Loucy (cell line): ENCODE data around the gene KLF2.

Source experiments
- EZH2phosphoT487 ChIP-seq: fragments of 200-600 bp; IDR thresholded peaks from 2 replicates; pipeline ENCODE4 v1.6.1; 2018; ENCODE audit warnings: antibody characterized with exemption, mild to moderate bottlenecking, moderate library complexity, borderline replicate concordance
- TF ChIP-seq, protein P1 (sequence below): fragments of 200-600 bp; sonication (generic); conservative IDR thresholded peaks from 2 replicates; pipeline ENCODE4 v1.5.1; 2014; ENCODE audit warnings: mild to moderate bottlenecking, antibody characterized with exemption, low read length

GRCh38 chr19:16280306-16280705 lies 44.3 kb upstream of the KLF2 start:
- TF ChIP-seq EZH2phosphoT487: no peak
- TF ChIP-seq, protein P1, sequence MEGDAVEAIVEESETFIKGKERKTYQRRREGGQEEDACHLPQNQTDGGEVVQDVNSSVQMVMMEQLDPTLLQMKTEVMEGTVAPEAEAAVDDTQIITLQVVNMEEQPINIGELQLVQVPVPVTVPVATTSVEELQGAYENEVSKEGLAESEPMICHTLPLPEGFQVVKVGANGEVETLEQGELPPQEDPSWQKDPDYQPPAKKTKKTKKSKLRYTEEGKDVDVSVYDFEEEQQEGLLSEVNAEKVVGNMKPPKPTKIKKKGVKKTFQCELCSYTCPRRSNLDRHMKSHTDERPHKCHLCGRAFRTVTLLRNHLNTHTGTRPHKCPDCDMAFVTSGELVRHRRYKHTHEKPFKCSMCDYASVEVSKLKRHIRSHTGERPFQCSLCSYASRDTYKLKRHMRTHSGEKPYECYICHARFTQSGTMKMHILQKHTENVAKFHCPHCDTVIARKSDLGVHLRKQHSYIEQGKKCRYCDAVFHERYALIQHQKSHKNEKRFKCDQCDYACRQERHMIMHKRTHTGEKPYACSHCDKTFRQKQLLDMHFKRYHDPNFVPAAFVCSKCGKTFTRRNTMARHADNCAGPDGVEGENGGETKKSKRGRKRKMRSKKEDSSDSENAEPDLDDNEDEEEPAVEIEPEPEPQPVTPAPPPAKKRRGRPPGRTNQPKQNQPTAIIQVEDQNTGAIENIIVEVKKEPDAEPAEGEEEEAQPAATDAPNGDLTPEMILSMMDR: no peak
